ENCODE results near the gene GPN2. TPM values are rescaled to one million over a fixed set of nuclear protein-coding genes. Genes with fewer than 3 reads are reported as not detected.

The GPN2 gene
- total RNA-seq, 6 experiments from 2014 or later, result 28.4 to 39.3 (median 36.1) TPM

- no peak for DNase-seq
- no peak overlapping the region for H3K4me3 Mint-ChIP-seq
- TF ChIP-seq, protein P1, sequence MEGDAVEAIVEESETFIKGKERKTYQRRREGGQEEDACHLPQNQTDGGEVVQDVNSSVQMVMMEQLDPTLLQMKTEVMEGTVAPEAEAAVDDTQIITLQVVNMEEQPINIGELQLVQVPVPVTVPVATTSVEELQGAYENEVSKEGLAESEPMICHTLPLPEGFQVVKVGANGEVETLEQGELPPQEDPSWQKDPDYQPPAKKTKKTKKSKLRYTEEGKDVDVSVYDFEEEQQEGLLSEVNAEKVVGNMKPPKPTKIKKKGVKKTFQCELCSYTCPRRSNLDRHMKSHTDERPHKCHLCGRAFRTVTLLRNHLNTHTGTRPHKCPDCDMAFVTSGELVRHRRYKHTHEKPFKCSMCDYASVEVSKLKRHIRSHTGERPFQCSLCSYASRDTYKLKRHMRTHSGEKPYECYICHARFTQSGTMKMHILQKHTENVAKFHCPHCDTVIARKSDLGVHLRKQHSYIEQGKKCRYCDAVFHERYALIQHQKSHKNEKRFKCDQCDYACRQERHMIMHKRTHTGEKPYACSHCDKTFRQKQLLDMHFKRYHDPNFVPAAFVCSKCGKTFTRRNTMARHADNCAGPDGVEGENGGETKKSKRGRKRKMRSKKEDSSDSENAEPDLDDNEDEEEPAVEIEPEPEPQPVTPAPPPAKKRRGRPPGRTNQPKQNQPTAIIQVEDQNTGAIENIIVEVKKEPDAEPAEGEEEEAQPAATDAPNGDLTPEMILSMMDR (IDR thresholded peaks at IDR 0.05), result no peak
- peaks cover 1% of the 10 kb centered on the region; the same call in 1 of the 2 replicates for H3K27me3 Mint-ChIP-seq (ENCODE audit: insufficient read depth)
- H3K9me3 Mint-ChIP-seq, result no peaks in the 10 kb centered on the region
- H3K36me3 Mint-ChIP-seq (ENCODE audit: low read depth), result peaks cover 17% of the 10 kb centered on the region
- H3K27ac Mint-ChIP-seq, result no peak overlapping the region
- H3K4me1 Mint-ChIP-seq (ENCODE audit: low read depth), result peaks cover 23% of the 10 kb centered on the region
Observed at GRCh38 chr1:26832249-26832960, 57.7 kb downstream of the GPN2 start.

- no peak for DNase-seq
- peaks cover 1% of the 10 kb centered on the region; the same call in 1 of the 2 replicates for H3K27me3 Mint-ChIP-seq (ENCODE audit: insufficient read depth)
Observed at GRCh38 chr1:26831546-26832248, 58.4 kb downstream of the GPN2 start.

DNA sequence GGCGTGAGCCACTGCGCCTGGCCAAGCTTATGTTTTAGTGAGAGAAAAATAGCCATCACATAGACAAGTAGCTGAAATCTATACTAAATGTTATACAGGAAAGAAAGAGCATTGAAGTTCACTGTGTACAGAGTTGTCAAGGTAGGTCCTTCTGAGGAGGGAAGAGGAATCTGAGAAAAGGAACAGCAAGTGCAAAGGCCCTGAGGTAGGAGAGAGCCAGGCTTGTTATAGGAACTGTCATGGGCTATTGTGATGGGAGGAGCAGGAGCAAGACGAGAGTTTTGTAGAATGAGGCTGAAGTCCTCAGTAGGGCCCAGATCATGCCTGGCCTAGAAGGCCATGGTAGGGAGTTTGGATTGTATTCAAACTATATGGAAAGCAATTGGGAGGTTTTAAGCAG is 59.0 kb downstream of the GPN2 start:
- DNase-seq, result no peak
- TF ChIP-seq, protein P1 (IDR thresholded peaks at IDR 0.05), result no peak
- Mint-ChIP-seq H3K4me1 (ENCODE audit: low read depth) (peaks cover 24% of the 10 kb centered on the region), H3K9me3 (no peaks in the 10 kb centered on the region), H3K27ac (no peak overlapping the region), H3K4me3 (no peak overlapping the region), H3K27me3 (ENCODE audit: insufficient read depth) (peaks cover 1% of the 10 kb centered on the region; the same call in 1 of the 2 replicates), H3K36me3 (ENCODE audit: low read depth) (peaks cover 15% of the 10 kb centered on the region)

More at GRCh38 chr1:26831546-26832248, 58.4 kb downstream of the GPN2 start:
- no peak overlapping the region for H3K4me3 Mint-ChIP-seq
- H3K36me3 Mint-ChIP-seq (ENCODE audit: low read depth), result peaks cover 17% of the 10 kb centered on the region
- TF ChIP-seq, protein P1 (IDR thresholded peaks at IDR 0.05), result no peak
- H3K27ac Mint-ChIP-seq, result no peak overlapping the region
- no peaks in the 10 kb centered on the region for H3K9me3 Mint-ChIP-seq
- peaks cover 24% of the 10 kb centered on the region for H3K4me1 Mint-ChIP-seq (ENCODE audit: low read depth)

GRCh38 chr1:26829184-26829911 is 60.7 kb downstream of the GPN2 start:
- H3K27ac Mint-ChIP-seq, result no peak overlapping the region
- H3K27me3 Mint-ChIP-seq (ENCODE audit: insufficient read depth), result peaks cover 1% of the 10 kb centered on the region; the same call in 1 of the 2 replicates
- H3K9me3 Mint-ChIP-seq, result no peaks in the 10 kb centered on the region
- H3K4me3 Mint-ChIP-seq, result peak overlapping the region; percentile 23
- TF ChIP-seq, protein P1 (IDR thresholded peaks at IDR 0.05), result no peak
- no peak for DNase-seq
- peaks cover 37% of the 10 kb centered on the region for H3K4me1 Mint-ChIP-seq (ENCODE audit: low read depth)
- peaks cover 14% of the 10 kb centered on the region for H3K36me3 Mint-ChIP-seq (ENCODE audit: low read depth)

DNA sequence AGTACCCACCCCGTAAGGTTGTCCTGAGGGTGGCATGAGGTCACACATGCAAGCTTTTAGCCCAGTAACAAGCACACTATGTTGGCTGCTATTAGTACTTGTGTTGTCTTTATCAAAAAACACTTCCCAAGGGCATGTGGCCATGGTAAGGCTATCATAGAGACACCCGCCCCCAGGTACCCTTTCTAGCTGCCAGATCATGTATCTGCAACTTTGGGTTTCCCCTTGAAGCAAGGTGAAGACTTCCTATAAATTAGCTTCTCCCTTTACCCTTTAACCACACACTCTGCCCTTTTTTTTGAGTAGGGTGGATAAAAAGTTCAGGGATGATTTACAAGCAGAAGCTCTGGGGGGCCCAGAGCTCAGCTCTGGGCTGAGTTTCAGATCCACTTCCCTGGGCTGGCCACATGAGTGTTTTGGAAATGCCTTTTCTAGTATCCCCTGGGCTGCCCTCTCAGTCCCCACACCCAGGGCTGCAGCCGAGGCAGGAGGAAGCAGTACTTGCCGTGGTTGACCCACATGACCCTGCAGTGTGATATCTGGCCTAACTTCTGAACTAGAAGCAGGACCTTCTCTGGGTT is 61.6 kb downstream of the GPN2 start:
- Mint-ChIP-seq H3K36me3 (ENCODE audit: low read depth) (peaks cover 14% of the 10 kb centered on the region), H3K27me3 (ENCODE audit: insufficient read depth) (peaks cover 1% of the 10 kb centered on the region; the same call in 1 of the 2 replicates), H3K9me3 (no peaks in the 10 kb centered on the region), H3K27ac (0 out of 2 replicates have a peak overlapping the region, but pooled peaks have one; percentile 12), H3K4me3 (peak overlapping the region; percentile 90), H3K4me1 (ENCODE audit: low read depth) (peaks cover 37% of the 10 kb centered on the region)
- DNase-seq, result no peak
- TF ChIP-seq, protein P1 (IDR thresholded peaks at IDR 0.05), result no peak
